Activated naive CD4-positive, alpha-beta T cell treated with anti-CD3 and anti-CD28 coated beads, Interleukin-2, amount 50 U/mL, for 24 hours (primary cell): Measurements from ENCODE around the gene TPSAB1.

Source experiments
- H3K27ac Mint-ChIP-seq: one replicate; pipeline ENCODE4 v1.8.0; 2021; ENCODE audit warnings: mild to moderate bottlenecking, mixed read lengths
- H3K27me3 Mint-ChIP-seq: one replicate; pipeline ENCODE4 v1.8.0; 2021; ENCODE audit warnings: mixed read lengths
- H3K36me3 Mint-ChIP-seq: one replicate; pipeline ENCODE4 v1.8.0; 2021; ENCODE audit warnings: mixed read lengths
- H3K4me1 Mint-ChIP-seq: one replicate; pipeline ENCODE4 v1.8.0; 2021; ENCODE audit warnings: mixed read lengths
- H3K4me3 Mint-ChIP-seq: one replicate; pipeline ENCODE4 v1.8.0; 2021; ENCODE audit warnings: mild to moderate bottlenecking, mixed read lengths
- H3K9me3 Mint-ChIP-seq: one replicate; pipeline ENCODE4 v1.8.0; 2021; ENCODE audit warnings: mixed read lengths

Gene TPSAB1

GRCh38 chr16:1278477-1278876, 38.0 kb downstream of the TPSAB1 start:
- Mint-ChIP-seq H3K4me1 (no peaks in the 10 kb centered on the region), H3K27me3 (peaks cover 9% of the 10 kb centered on the region), H3K36me3 (no peaks in the 10 kb centered on the region), H3K4me3 (no peak overlapping the region), H3K9me3 (no peaks in the 10 kb centered on the region), H3K27ac (no peak overlapping the region)

DNA sequence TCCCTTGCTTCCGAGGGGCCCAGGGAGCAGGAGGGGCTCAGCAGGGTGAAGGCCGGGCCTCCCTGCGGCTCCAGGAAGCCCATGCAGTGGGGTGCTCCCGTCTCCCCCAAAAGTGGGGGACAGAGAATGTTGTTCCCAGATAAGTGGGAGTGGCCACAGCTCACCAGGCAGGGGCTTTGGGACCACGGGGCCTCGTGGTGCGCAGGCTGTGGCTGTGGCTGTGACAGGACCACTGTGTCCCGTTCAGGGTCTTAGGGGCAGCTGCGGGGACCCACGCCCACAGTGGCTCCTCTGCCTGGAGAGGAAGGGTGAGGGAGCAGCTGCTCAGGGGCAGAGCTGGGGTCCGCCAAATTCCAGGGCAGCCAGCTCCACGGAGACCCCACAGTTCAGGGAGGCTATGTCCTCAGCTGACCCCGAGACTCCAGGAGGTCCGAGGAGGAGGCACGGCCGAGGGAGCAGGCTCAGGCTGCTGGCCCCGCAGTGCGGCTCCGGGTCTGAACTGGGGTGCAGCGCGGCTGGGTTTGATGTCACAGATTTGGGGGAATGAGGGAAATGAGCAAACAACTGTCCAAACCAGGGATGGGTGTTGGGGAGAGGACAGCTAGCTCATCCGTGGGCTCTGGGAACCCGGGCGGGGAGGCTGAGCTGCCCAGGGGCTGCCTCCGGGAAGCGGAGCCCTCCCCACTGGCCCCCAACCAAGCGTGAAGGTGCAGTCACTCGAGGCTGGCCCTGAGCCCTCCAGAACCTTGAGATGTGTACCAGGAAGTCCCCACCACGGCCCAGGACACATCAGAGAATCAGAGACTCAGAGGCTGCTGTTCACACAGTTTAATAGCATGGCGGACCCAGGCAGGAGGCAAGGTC, 38.8 kb downstream of the TPSAB1 start:
- Mint-ChIP-seq H3K27ac (peak overlapping the region; percentile 65), H3K4me1 (no peaks in the 10 kb centered on the region), H3K4me3 (no peak overlapping the region), H3K36me3 (no peaks in the 10 kb centered on the region), H3K9me3 (no peaks in the 10 kb centered on the region), H3K27me3 (peaks cover 9% of the 10 kb centered on the region)

- no peaks in the 10 kb centered on the region for H3K9me3 Mint-ChIP-seq
- no peak overlapping the region for H3K4me3 Mint-ChIP-seq
- H3K36me3 Mint-ChIP-seq: no peaks in the 10 kb centered on the region
- no peaks in the 10 kb centered on the region for H3K4me1 Mint-ChIP-seq
- no peak overlapping the region for H3K27ac Mint-ChIP-seq
- H3K27me3 Mint-ChIP-seq: peaks cover 7% of the 10 kb centered on the region
Measured at GRCh38 chr16:1279945-1280589, 39.6 kb downstream of the TPSAB1 start.

DNA sequence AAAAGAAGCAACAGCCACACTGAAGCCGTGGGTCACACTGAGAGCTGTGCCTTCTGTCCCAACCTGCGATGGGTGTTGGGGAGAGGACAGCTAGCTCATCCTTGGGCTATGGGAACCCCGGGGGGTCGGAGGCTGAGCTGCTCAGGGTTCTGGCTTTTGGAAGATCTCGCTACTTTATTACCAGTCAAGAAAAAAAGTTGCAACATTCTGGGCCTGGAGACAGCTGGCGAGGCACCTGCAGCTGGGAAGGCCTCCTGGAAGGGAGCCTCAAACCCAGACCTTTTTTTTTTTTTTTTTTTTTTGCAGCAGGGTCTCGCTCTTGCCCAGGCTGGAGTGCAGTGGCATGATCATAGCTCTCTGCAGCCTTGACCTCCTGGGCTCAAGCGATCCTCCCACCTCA, 40.3 kb downstream of the TPSAB1 start:
- Mint-ChIP-seq H3K4me1 (no peaks in the 10 kb centered on the region), H3K4me3 (no peak overlapping the region), H3K9me3 (no peaks in the 10 kb centered on the region), H3K36me3 (no peaks in the 10 kb centered on the region), H3K27me3 (peaks cover 3% of the 10 kb centered on the region), H3K27ac (no peak overlapping the region)

GRCh38 chr16:1281517-1281916, 41.0 kb downstream of the TPSAB1 start:
- no peaks in the 10 kb centered on the region for H3K36me3 Mint-ChIP-seq
- H3K27me3 Mint-ChIP-seq: peaks cover 2% of the 10 kb centered on the region
- no peaks in the 10 kb centered on the region for H3K4me1 Mint-ChIP-seq
- H3K4me3 Mint-ChIP-seq: no peak overlapping the region
- H3K27ac Mint-ChIP-seq: no peak overlapping the region
- no peaks in the 10 kb centered on the region for H3K9me3 Mint-ChIP-seq

DNA sequence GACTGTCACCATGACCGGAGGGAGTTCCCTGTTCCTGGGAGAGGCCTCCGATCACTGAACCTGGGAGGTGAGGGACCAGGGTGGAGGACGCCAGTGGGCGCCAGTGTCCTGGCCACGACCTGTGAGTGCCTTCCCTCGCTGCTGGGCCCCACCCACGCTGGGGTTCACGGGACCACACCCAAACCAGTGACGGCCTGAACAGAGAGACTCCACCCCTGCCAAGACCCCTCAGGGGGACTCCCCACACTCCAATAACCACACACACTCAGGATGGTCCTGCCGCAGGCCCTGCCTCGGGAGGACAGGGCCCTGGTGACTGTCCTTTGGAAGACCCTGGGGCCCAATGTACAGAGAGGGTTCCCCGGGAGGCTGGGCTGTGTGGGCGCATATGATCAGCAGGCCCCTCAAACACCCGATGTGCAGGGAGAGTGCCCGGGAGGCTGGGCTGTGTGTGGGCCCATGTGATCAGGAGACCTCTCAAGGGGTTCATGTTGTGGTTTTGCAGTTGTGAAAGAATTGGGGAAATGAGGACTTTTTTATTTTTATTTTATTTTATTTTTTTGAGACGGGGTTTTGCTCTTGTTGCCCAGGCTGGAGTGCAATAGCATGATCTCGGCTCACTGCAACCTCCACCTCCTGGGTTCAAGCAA, 41.9 kb downstream of the TPSAB1 start:
- peaks cover 2% of the 10 kb centered on the region for H3K27me3 Mint-ChIP-seq
- no peaks in the 10 kb centered on the region for H3K9me3 Mint-ChIP-seq
- H3K27ac Mint-ChIP-seq: no peak overlapping the region
- no peaks in the 10 kb centered on the region for H3K36me3 Mint-ChIP-seq
- no peaks in the 10 kb centered on the region for H3K4me1 Mint-ChIP-seq
- no peak overlapping the region for H3K4me3 Mint-ChIP-seq

GRCh38 chr16:1283296-1283695, 42.8 kb downstream of the TPSAB1 start:
- peaks cover 3% of the 10 kb centered on the region for H3K27me3 Mint-ChIP-seq
- no peak overlapping the region for H3K4me3 Mint-ChIP-seq
- H3K9me3 Mint-ChIP-seq: no peaks in the 10 kb centered on the region
- H3K4me1 Mint-ChIP-seq: no peaks in the 10 kb centered on the region
- no peaks in the 10 kb centered on the region for H3K36me3 Mint-ChIP-seq
- no peak overlapping the region for H3K27ac Mint-ChIP-seq

- H3K27me3 Mint-ChIP-seq: peaks cover 3% of the 10 kb centered on the region
- H3K9me3 Mint-ChIP-seq: no peaks in the 10 kb centered on the region
- H3K4me1 Mint-ChIP-seq: no peaks in the 10 kb centered on the region
- no peak overlapping the region for H3K27ac Mint-ChIP-seq
- H3K4me3 Mint-ChIP-seq: no peak overlapping the region
- H3K36me3 Mint-ChIP-seq: no peaks in the 10 kb centered on the region
Measured at GRCh38 chr16:1283996-1284616, 43.6 kb downstream of the TPSAB1 start.

GRCh38 chr16:1285669-1286512, 45.4 kb downstream of the TPSAB1 start:
- no peaks in the 10 kb centered on the region for H3K36me3 Mint-ChIP-seq
- no peaks in the 10 kb centered on the region for H3K9me3 Mint-ChIP-seq
- H3K27me3 Mint-ChIP-seq: peaks cover 10% of the 10 kb centered on the region
- H3K4me1 Mint-ChIP-seq: no peaks in the 10 kb centered on the region
- H3K4me3 Mint-ChIP-seq: no peak overlapping the region
- H3K27ac Mint-ChIP-seq: no peak overlapping the region

DNA sequence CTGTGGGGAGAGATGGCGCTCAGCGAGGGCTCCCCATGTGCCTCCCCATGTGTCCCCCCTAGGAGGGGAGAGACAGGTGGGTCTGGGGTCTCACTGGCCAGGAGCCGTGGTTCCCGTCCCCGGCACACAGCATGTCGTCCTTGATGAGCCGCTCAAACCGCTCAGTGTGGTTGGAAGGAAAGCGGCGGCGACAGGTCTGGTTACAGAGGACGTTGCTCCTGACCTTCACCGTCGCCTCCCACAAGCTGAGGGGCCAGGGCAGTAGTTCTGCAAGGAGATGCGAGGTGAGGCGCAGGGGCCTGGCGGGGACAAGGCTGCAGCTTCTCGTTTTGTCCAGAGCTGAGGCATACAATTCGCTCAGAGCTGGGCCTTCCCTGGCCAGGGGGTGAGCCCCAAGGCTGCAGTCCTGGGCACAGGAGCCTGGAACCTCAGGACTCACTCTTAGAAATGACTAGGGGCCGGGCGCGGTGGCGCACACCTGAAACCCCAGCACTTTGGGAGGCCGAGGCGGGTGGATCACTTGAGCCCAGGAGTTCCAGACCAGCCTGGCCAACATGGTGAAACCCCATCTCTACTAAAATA, 46.1 kb downstream of the TPSAB1 start:
- no peak overlapping the region for H3K4me3 Mint-ChIP-seq
- no peak overlapping the region for H3K27ac Mint-ChIP-seq
- peaks cover 12% of the 10 kb centered on the region for H3K27me3 Mint-ChIP-seq
- H3K36me3 Mint-ChIP-seq: no peaks in the 10 kb centered on the region
- H3K4me1 Mint-ChIP-seq: no peaks in the 10 kb centered on the region
- no peaks in the 10 kb centered on the region for H3K9me3 Mint-ChIP-seq

- Mint-ChIP-seq H3K27ac (peak overlapping the region; percentile 35), H3K27me3 (peaks cover 19% of the 10 kb centered on the region), H3K9me3 (no peaks in the 10 kb centered on the region), H3K4me1 (no peaks in the 10 kb centered on the region), H3K4me3 (no peak overlapping the region), H3K36me3 (no peaks in the 10 kb centered on the region)
Measured at GRCh38 chr16:1287982-1288670, 47.6 kb downstream of the TPSAB1 start.

- no peaks in the 10 kb centered on the region for H3K9me3 Mint-ChIP-seq
- no peaks in the 10 kb centered on the region for H3K4me1 Mint-ChIP-seq
- no peak overlapping the region for H3K4me3 Mint-ChIP-seq
- no peak overlapping the region for H3K27ac Mint-ChIP-seq
- H3K27me3 Mint-ChIP-seq: peaks cover 23% of the 10 kb centered on the region
- no peaks in the 10 kb centered on the region for H3K36me3 Mint-ChIP-seq
Measured at GRCh38 chr16:1288813-1289476, 48.4 kb downstream of the TPSAB1 start.

GRCh38 chr16:1289477-1289866, 49.0 kb downstream of the TPSAB1 start:
- no peaks in the 10 kb centered on the region for H3K36me3 Mint-ChIP-seq
- H3K27me3 Mint-ChIP-seq: peaks cover 26% of the 10 kb centered on the region
- no peaks in the 10 kb centered on the region for H3K9me3 Mint-ChIP-seq
- H3K4me3 Mint-ChIP-seq: no peak overlapping the region
- no peak overlapping the region for H3K27ac Mint-ChIP-seq
- no peaks in the 10 kb centered on the region for H3K4me1 Mint-ChIP-seq

DNA sequence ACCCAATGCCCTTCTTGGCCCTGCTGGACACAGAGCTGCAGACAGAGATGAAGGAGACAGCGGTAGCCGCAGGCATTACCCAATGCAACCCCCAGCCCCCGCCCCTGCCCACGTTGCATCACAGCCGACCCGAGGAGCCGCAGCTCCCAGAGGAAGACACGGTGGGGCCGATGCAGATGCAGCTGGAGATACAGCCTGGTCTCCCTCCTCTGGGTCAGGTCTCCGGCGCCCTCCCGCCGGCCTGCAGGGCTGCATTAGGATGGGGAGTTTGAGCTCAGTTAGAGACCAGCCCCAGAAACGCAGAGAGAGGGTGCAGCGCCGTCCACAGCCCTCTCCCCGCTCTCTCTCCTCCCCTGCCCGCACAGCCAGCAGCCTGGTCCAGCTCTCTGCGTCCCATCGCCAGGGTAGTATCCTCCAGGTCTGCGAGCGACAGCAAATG, 49.6 kb downstream of the TPSAB1 start:
- no peaks in the 10 kb centered on the region for H3K4me1 Mint-ChIP-seq
- no peak overlapping the region for H3K27ac Mint-ChIP-seq
- no peak overlapping the region for H3K4me3 Mint-ChIP-seq
- no peaks in the 10 kb centered on the region for H3K36me3 Mint-ChIP-seq
- H3K27me3 Mint-ChIP-seq: peaks cover 27% of the 10 kb centered on the region
- no peaks in the 10 kb centered on the region for H3K9me3 Mint-ChIP-seq
